Measurements from ENCODE around the gene SEL1L3.

Gene SEL1L3

DNA sequence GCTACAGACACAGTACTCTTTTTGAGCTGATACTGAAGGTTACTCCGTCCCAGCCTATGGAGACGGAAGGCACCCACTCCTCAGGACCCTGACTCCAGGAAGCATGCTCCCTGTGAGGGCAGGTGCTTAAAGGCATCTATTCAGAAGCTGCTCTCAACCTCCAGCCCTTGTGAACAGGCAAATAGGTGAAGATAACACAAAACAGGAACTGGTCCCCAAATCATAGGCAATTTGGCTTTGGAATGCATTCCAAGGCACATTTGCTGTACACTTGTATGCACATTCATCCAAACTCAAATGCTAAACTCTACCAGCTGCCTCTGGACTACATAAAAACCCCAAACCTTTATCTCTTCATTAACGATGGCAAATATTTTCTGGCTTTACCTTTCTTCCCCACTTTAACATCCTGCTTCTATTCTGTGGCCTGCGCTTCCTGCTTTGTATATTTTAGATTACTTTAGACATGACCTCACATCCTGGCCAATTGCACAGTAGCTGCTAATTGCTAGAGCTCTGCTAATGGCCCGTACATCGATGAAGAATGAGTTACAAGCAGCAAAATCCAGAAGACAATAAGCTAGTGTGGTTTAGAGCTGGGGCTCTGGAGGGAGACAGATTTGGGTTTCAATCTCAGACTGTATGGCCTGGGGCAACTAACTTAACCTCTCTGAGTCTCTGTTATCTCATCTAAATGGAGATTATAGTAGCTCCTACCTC, 3.2 kb downstream of the SEL1L3 start:
- TF ChIP-seq EZH2phosphoT487 (conservative IDR thresholded peaks at IDR 0.05; ENCODE audit: low read length): no peak
- TF ChIP-seq, protein P1, sequence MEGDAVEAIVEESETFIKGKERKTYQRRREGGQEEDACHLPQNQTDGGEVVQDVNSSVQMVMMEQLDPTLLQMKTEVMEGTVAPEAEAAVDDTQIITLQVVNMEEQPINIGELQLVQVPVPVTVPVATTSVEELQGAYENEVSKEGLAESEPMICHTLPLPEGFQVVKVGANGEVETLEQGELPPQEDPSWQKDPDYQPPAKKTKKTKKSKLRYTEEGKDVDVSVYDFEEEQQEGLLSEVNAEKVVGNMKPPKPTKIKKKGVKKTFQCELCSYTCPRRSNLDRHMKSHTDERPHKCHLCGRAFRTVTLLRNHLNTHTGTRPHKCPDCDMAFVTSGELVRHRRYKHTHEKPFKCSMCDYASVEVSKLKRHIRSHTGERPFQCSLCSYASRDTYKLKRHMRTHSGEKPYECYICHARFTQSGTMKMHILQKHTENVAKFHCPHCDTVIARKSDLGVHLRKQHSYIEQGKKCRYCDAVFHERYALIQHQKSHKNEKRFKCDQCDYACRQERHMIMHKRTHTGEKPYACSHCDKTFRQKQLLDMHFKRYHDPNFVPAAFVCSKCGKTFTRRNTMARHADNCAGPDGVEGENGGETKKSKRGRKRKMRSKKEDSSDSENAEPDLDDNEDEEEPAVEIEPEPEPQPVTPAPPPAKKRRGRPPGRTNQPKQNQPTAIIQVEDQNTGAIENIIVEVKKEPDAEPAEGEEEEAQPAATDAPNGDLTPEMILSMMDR (IDR thresholded peaks at IDR 0.05; ENCODE audit: insufficient read depth, low read length, poor library complexity, severe bottlenecking): no peak
- H3K36me3 ChIP-seq (ENCODE audit: low read length): peaks cover 44% of the 10 kb centered on the region
- no peaks in the 10 kb centered on the region for H3K9me3 ChIP-seq (ENCODE audit: insufficient read depth, low read length)
- H3K27ac ChIP-seq (ENCODE audit: low read depth, low read length): peak overlapping the region; percentile 100
- H3K27me3 ChIP-seq (ENCODE audit: low read length): no peaks in the 10 kb centered on the region
- peak overlapping the region; percentile 96 for H3K4me3 ChIP-seq (ENCODE audit: insufficient read depth, low read length, poor library complexity, severe bottlenecking)
- H3K9me2 ChIP-seq (replicated peaks; ENCODE audit: insufficient read depth, low read length): no peaks in the 10 kb centered on the region
- peaks cover 85% of the 10 kb centered on the region for H3F3A ChIP-seq (ENCODE audit: insufficient read depth)
- H2AFZ ChIP-seq (ENCODE audit: low read depth, low read length, severe bottlenecking): no peak overlapping the region
- H4K20me1 ChIP-seq (ENCODE audit: low read depth, low read length): peaks cover 29% of the 10 kb centered on the region; the same call in 1 of the 2 replicates
- H3K9ac ChIP-seq (ENCODE audit: low read length): peak overlapping the region; percentile 97
- peak overlapping the region; percentile 97 for H3K4me2 ChIP-seq (ENCODE audit: low read depth, low read length, poor library complexity, severe bottlenecking)
- H3K79me2 ChIP-seq (ENCODE audit: insufficient read depth, low read length): peaks cover 95% of the 10 kb centered on the region

DNA sequence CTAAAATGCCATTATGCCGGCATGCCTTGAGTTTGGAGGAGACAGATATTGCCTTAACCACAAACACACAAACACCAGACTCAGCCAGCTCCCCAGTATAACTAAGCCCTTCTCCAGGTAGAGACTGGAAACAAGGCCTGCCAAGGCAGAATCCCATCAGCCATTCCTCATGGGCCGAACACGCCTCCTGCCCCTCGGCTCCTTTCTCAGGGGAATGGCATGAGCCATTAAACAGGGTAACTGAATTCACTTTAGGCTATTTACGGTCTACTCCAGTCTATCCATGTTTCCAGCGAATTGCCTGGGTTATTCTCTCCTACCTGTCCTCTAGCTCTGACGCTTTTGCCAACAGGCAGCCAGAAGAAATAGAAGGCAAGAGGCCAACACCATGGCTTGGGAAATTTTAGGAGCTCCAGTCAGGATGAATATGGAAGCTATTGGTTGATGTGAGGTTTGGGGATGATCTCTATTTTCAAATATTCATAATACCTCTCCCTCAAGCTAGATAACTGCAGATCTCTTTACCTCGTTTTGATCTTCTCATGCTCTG, 4.9 kb downstream of the SEL1L3 start:
- Histone ChIP-seq H3K79me2 (ENCODE audit: insufficient read depth, low read length) (peaks cover 96% of the 10 kb centered on the region), H3K9me3 (ENCODE audit: insufficient read depth, low read length) (no peaks in the 10 kb centered on the region), H3K9ac (ENCODE audit: low read length) (peak overlapping the region; percentile 18; the same call in 1 of the 2 replicates), H3K4me2 (ENCODE audit: low read depth, low read length, poor library complexity, severe bottlenecking) (peak overlapping the region; percentile 46), H3K36me3 (ENCODE audit: low read length) (peaks cover 45% of the 10 kb centered on the region), H3K9me2 (replicated peaks; ENCODE audit: insufficient read depth, low read length) (no peaks in the 10 kb centered on the region), H3K4me3 (ENCODE audit: insufficient read depth, low read length, poor library complexity, severe bottlenecking) (no peak overlapping the region), H3K27me3 (ENCODE audit: low read length) (no peaks in the 10 kb centered on the region), H4K20me1 (ENCODE audit: low read depth, low read length) (peaks cover 33% of the 10 kb centered on the region; the same call in 1 of the 2 replicates), H2AFZ (ENCODE audit: low read depth, low read length, severe bottlenecking) (no peak overlapping the region), H3K27ac (ENCODE audit: low read depth, low read length) (peak overlapping the region; percentile 66), H3F3A (ENCODE audit: insufficient read depth) (peaks cover 85% of the 10 kb centered on the region)
- TF ChIP-seq EZH2phosphoT487 (conservative IDR thresholded peaks at IDR 0.05; ENCODE audit: low read length): no peak
- TF ChIP-seq, protein P1 (IDR thresholded peaks at IDR 0.05; ENCODE audit: insufficient read depth, low read length, poor library complexity, severe bottlenecking): no peak

DNA sequence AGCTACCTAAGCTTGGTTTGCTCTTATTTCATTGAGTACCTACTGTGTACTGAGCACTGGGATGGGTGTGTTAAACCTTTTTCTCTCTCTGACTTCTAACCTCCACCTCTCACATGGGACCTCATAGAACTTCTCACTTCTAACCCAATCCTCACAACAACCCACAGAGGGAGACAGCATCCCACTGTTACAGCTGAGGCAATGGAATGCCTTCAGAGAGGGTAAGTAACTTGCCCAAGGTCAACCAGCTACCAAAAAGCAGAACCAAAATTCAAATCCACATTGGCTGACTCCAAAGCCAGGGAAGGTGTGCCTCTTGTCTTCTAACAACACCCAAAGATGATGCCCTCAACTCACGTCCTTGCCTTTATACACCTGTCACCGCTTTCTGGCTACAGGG, 5.4 kb downstream of the SEL1L3 start:
- Histone ChIP-seq H3K79me2 (ENCODE audit: insufficient read depth, low read length) (peaks cover 100% of the 10 kb centered on the region), H3K9me2 (replicated peaks; ENCODE audit: insufficient read depth, low read length) (no peaks in the 10 kb centered on the region), H3K4me2 (ENCODE audit: low read depth, low read length, poor library complexity, severe bottlenecking) (peak overlapping the region; percentile 46), H3F3A (ENCODE audit: insufficient read depth) (peaks cover 90% of the 10 kb centered on the region), H3K36me3 (ENCODE audit: low read length) (peaks cover 45% of the 10 kb centered on the region), H3K9me3 (ENCODE audit: insufficient read depth, low read length) (no peaks in the 10 kb centered on the region), H2AFZ (ENCODE audit: low read depth, low read length, severe bottlenecking) (no peak overlapping the region), H3K27me3 (ENCODE audit: low read length) (no peaks in the 10 kb centered on the region), H3K9ac (ENCODE audit: low read length) (peak overlapping the region; percentile 18; the same call in 1 of the 2 replicates), H3K4me3 (ENCODE audit: insufficient read depth, low read length, poor library complexity, severe bottlenecking) (no peak overlapping the region), H3K27ac (ENCODE audit: low read depth, low read length) (peak overlapping the region; percentile 66), H4K20me1 (ENCODE audit: low read depth, low read length) (peaks cover 37% of the 10 kb centered on the region)
- TF ChIP-seq EZH2phosphoT487 (conservative IDR thresholded peaks at IDR 0.05; ENCODE audit: low read length): no peak
- TF ChIP-seq, protein P1 (IDR thresholded peaks at IDR 0.05; ENCODE audit: insufficient read depth, low read length, poor library complexity, severe bottlenecking): peak; percentile 15

Data from SU-DHL-6 (cell line).